Stimulated activated CD8-positive, alpha-beta memory T cell treated with anti-CD3 and anti-CD28 coated beads, Interleukin-2, amount 100 ng/mL, for 48 hours (primary cell): ENCODE measurements around the gene EEFSEC.

Experiments used
- DNase-seq, 2 donors: peaks; one replicate each; pipeline ENCODE4 v3.0.0-alpha.2; 2020; ENCODE audit warnings: low read depth in 2 of 2

The EEFSEC gene

DNA sequence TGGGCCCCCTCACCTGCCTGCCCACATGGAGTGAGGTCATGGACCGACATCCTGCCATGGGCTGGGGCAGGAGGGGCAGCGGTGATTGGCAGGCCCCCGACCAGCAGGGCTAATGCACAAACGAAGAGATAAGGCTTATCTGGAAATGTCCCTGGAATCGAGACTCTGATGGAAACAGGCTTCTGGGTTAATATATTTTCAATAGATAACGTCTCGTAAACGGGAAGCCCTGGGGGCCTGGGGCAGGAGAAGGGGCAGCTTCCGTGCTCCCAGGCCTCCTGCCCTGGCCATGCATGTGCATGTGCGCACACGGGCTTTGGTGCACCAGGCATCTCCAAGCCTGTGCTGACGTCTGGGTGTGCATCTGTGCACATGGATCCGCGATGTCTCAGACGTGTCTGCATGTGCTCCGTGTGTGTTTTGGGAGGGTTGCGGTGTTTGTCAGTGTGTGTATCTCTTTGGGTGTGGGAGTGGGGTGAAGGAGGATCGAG is 258.3 kb downstream of the EEFSEC start:
- DNase-seq, result no peak

DNA sequence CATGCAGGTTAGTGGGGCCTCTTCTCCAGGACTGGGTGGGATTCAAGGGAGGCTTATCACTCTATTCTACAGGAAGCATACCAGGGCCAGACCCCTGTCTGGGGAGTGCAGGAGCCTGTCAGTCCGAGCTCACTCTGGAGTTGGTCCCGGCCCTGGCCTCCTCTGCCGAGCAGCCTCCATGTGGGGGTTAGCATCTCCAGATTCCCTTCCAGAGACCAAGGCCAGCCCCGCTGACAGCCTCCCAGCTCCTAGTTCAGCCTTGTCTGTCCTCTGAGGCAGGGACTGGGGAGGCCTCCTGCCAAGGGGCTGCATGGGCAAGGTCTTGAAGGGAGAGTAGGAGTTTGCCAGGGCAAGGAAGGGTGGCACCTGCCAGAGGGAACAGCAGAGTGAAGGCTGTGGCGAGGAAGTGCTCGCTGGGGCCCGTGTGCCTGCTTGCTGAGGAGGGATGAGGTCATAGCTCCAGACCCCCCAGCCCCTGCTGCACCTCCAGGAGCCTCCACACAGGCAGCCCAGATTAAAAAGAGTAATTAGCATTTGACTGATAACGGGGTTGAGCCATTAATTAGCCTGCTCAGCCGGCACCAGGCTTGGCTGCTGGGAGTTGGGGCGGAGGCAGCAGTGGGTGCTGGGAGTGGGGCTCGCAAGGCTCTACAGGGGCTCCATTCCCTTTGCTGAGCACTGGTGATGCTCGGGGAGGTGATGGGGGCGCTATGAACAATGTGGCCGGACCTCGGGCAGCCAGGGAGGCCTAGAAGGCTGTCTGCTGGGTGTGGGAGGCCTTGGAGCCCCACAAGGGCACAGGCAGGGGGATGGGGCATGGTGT is 259.1 kb downstream of the EEFSEC start:
- no peak for DNase-seq

DNA sequence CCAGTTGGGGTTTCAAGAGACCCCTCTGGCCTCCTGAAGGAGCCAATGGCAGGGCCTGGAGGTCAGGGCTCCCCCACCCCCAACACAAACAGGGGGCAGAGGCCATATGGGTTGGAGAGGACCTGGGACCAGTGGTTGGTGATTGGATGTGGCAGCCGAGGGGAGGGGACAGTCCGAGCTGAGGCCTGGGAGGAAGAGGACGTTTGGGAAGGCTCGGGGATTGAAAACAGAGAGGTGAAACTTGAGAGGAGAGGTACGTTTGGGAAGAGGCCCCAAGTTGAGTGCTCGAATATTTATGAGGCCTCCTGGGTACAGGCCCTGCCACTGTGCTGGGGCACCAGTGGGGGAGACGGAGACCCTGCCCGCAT is 259.7 kb downstream of the EEFSEC start:
- no peak for DNase-seq

DNA sequence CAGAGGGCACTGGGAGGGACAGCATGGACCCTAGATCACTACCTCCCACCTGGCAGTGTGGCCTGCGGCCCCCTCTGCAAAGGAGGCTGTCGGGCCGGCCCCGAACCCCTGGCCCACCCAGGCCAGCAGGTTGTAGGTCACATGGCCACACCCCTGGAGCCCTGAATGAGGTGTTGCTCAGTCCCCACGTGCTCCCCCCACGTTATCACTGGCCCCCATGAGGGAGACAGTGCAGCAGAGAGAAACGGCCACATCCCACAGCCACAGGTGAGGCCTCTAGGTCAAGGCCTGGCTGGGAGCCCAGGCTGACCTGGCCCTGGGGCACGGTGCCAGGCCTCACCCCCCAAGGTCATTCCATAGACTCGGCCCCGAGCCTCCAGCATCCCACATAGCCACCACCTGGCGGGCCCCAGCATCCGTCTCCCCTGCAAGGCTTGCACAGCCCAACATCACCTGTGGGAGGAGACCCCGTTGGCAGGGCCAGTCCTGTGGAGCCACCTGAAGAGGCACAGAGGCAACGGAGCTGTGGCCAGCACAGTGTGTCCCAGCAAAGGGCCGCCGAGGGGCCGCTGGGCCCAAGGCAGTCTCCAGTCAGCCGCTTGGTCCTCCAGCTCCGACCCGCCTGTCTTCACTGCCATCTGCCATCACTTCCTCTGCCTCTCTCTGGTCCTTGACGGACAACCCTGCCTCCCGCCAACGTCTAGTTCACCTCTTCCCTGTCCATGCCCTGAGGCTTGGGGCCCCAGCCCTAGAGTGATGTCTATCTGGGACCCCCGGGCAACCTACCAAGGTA is 260.3 kb downstream of the EEFSEC start:
- no peak for DNase-seq

DNA sequence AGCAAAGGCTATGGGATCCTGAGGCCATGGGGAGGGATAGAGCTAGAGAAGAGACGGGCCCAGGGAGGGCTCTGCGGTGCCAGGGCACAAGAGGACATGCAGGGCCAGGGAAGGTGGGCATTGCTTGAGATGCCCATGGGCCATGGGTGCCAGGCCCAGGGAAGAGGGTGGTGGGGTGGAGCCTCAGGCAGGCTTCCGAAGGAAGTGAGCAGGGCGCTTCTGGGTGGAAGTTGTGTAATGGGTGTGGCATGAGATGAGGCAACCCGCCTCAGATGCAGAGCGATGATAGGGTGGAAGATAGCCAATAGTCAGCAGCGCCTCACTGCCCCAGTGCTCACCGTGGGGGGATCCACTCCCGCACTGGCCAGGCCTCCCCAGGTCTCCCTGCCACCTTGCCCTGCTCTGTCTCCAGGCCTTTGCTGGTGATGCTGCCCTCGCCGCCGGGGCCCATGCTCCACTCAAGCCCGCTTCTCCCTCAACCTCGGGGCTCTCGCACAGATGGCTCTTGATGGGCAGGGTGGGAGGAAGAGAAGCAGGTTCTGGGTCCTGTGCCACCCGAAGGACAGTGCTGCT is 262.0 kb downstream of the EEFSEC start:
- DNase-seq, result no peak

DNA sequence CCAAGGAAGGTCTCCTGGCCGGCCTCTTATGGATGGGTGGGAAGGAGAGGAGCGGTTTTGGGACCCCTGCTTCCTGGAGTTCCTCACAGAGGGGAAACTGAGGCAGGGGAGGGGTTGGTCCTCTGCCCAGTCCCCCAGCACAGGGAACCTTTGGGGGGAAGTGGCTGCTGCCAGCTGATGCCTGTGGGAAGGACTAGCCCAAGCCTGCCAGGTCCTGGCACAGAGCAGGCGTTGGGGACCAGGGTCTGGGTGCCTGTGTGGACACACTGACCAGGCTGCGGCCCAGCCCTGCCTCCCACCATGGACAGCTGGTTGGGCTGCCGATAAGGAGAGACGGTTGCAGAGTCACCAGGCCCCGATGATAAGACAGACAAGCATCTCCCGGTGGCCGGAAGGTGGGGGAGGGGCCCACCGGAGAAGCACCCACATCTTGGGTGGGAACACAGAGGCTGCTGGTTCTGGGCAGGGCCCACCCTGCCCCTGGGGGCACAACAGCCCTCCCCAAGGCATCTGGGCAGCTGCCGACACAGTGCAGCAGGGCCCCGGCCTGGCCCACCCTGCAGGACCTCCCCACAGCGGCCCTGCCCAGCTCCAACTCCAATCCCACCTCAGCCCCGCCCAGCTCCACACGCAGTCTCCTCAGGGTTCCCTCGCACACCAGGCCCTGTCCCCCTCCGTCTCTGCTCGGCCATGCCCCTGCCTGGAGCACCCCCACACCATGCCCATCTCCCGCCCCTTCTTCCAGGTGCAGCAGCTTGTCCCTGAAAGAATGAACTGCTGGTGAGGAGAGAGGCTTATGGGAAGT is 262.7 kb downstream of the EEFSEC start:
- no peak for DNase-seq

DNA sequence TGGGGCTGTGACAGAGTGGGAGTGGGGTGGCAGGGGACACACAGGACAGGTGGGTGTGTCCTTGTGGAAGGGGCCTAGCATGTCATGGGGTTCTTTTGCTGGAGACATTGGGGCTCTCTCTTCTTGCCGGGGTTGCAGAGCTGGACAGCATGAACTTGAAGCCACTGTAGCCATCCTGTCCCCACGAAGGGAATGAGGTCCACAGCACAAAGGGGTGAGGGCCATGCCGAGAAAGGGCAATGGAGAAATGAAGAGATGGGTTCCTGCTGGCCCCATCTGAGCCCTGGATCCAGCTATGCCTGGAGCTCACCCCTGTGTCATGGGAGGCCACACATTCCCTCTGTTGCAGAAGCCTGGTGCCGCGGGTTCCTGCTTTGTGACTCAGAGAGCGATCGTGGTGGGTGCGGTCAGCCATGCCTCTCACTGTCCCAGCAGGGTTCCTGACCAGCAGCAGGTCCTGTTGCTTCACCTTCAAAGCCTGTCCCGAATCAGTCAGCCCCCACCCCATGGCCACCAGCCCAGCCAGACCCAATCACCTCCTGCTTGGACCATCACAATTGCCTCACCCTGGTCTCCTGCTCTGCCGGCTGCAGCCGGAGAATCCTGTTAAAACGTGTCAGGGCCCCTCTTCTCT is 263.4 kb downstream of the EEFSEC start:
- no peak for DNase-seq

DNA sequence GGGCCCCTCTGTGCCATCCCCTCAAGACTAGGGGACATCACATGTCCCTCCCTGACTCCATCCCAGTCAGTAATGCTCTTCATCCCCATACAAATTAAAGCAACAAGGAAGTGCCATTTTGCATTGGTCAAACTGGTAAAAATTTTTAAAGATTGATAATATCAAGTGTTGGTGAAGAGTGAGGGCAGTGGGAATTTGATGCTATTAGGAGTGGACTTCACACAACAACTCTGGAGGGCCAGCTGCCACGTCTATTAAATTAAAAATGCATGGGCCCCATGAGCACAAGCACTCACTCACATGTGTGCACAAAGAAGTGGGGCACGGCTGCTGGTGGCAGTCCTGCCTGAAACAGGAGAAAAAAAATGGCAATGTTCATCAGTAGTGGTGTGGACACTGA is 265.6 kb downstream of the EEFSEC start:
- DNase-seq, result no peak

DNA sequence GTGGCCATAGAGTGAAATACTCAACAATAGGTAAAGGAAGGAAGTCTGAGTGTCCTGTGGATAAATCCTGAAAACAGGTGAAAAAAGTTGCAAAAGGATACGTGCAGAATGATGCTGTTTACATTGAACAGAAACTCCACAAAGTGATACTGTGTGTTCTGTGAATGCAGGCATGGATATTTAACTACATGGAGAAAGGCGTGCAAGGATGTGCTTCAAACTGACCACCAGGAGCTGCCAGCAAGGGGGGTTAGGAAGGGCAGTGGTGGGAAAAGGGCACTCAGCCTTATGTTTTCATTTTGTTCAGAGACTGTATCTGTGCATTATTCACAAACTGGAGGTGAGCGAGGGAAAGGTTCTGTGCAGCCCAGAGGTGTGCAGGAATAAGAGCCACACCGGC is 266.0 kb downstream of the EEFSEC start:
- no peak for DNase-seq

DNA sequence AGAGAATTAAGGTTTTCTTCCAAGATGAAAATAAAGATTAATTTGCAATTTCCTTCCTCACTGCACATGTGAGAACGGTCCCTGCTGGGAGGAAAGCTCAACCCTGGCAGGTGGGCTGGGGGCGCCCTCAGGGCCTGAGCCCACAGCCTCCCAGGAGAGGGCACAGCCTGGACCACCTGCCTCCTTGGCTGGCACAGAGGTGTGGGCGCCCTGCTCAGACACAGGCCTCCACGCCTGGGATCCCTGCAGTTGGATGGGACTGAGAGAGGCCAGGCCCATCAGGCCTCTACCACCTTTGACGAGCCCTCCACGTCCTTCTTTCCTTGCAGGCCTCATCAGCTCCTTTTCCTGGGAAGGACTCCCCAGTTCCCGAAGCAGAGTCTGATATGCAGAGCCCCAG is 267.0 kb downstream of the EEFSEC start:
- DNase-seq, result no peak

DNA sequence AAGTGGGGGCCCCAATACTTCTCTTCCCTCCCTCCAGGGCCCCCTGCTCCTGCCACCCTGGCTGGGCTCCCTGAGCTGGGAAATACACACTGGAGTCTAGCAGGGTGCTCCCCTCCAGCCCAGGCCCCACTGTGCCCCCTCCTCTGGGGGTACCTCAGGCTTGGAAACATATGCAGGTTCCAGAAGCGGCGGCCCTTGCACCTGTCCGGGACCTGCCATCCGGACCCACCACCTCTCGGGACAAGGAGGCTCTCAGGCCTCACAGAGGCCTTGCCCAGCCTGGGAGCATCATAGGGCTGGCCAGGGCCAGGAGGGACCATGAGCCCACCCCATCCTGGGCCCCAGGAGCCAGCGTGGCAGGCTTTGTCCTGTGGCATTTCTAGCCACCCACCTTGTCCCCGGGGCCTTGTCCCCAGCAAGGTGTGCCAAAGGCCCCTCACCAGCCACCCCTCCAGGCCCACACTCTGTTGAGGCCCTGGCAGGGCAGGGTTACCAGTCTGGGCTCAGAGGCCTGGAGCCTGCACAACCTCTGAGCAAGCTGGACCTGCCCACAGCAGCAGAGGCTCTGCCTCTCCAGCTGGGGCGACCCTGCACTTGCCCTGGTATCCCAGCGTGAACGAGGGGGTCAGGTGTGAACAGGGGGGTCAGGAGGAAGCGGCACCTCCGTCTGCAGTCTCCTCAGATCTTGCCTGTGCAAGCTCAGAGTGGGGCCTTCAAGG is 267.6 kb downstream of the EEFSEC start:
- DNase-seq, result no peak

DNA sequence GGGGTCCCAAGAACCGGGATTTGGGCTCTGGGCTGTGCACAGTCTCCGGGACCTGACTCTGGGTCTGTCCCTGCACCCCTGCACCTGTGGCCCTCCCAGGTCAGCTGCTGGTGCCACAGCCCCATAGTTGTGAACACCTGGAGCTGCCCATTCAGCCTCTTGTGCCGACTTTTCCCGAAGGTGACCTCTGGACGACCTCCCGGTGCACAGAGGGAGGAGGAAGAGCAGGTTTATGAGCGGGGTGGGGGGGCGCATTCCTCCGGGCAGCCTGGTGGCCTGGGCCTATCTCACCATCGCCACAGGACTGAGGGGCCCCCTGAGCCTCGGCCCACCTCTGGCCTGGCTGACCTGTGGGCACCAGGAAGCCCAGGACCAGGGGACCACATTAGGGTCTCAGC is 268.2 kb downstream of the EEFSEC start:
- DNase-seq, result no peak

DNA sequence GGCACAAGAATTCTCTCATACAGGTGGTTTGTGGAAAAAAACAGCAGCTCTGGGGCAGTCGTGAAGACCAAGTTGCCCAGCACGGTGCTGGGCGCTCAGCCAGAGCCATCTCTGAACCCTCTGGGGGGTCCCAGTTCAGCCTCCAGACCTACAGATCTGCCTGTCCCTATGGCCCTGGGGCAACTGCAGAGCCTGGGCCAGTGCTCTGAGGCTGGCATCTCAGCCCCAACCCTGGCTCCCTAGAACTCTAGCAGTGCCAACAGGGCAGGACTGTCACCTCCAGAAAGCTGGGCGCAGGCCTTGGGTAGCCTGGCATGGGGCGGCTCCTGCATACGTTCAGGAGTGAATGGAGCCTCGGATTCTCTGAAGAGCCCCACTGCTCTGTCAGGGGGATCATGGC is 268.7 kb downstream of the EEFSEC start:
- DNase-seq, result no peak

DNA sequence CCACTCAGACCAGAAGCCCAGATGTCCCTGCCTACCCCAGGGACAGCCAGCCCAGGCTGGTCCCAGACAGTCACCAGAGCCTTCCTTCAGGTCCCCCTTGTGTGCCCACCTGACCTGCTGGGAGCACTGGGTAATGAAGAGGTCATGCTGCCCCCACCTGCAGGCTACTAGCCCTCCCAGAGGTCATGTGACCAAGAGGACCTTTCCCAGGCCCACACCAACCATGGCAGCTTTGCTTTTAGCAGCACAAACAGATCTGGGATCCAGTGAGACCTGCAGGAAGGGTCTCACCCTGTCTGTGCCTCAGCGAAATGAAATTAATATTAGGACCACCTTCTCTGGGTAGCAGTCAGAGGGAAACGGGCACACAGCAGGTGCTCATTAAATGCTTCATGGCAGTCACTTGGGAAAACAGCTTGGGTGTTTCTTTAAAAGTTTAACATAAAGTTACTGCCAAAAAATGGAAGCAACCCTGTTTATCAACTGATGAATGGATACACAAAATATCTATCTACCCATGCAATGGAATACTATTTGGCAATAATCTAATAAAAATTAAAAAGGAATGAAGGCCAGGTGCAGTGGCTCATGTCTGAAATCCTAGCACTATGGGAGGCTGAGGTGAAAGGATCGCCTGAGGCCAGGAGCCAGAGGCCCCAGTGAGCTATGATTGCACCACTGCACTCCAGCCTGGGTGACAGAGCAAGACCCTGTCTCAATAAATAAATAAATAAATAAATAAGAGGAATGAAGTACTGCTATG is 269.7 kb downstream of the EEFSEC start:
- no peak for DNase-seq

DNA sequence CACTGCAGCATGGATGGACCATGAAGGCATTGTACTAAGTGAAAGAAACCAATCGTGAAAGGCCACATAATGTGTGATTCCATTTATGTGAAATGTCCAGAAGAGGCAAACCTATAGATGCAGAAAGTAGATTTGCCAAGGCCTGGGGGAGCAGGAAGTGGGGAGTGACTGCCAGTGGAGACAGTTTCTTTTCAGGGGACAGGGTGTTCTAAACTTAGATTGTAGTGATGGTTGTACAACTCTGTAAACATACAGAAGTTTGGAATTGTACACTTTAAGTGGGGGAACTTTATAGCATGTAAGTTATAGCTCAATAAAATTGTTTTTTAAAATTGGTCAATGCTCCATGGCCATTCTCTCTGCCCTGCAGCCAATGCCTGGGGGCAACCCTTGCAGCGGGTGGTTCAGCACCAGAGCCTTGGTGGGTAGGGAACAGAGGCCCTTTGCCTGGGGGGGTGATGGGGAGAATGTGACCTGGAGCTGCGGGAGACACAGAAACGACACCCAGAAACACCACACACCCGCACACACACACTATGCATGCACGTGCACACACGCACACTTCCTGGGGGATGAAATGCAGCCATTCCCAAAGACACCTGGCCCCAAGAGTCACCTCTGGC is 270.4 kb downstream of the EEFSEC start:
- DNase-seq, result no peak

DNA sequence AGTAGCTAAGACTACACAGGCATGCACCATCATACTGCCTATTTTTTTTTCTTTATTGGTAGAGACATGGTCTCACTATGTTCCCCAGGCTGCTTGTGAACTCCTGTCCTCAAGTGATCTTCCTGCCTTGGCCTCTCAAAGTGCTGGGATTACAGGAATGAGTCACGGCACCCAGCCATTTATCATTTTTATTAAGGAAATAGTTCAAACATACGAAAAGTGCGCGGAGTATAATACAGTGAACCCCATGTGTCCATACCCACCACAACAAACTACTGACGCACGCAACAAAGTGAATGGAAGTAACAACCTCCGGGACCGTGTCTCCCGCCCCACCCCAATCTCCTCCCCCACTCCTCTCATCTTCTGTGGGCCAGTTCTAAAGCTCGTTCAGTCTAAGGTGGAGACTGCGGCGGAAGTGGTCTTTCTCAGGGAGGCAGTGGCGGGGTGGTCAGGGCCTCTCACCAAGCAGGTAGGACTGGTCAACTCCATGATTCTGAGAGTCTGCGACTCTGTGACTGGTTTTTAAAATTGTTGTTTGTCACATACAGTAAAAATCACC is 271.3 kb downstream of the EEFSEC start:
- DNase-seq, result no peak

DNA sequence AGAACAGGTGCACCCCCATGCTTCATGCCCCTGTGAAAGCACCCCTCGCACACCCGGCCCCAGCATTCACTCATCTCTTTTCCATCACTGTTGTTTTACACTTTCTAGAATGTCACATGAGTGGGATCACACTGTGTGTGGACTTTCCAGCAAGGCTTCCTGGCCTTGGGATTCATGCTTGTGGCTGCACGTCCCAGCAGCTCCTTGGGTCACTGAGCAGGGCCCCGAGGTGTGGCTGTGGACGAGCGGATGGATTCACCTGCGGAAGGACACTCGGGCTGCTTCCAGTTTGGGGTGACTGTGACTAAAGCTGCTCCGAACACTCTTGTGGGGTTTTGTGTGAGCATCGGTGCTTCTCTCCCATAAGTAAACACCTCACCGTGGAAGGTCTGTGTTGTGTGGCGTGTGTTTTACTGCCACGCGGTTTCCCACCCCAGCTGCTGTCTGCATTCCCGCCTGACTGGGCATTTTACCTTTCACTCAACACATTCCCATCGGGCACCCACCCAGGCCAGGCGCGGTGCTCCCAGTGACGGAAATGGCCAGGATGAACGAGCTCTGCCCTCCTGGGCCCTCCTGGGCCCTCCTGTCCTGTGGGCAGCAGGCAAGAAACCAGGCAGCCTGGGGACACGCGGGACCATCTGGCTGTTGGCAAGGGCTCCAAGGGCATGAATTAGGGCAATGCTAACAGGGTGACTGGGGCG is 272.0 kb downstream of the EEFSEC start:
- no peak for DNase-seq

DNA sequence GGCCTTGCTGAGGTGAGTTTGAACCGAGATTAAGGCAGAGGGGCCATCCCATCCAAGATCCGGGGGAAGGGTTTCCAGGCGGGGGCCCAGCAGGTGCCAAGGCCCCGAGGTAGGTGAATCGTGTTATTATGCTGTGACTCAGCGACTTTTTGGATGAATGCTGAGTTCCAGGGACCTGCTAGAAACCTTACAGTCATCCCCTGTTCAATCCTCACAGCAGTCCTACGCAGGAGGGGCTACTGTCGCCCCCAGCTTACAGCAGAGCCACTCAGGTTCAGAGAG is 272.5 kb downstream of the EEFSEC start:
- DNase-seq, result no peak
